Ishikawa (cell line): Measurements from ENCODE around the gene CLASP1.

Experiments
- NFIC ChIP-seq: IDR thresholded peaks from 2 replicates; pipeline ENCODE4 v1.6.1; 2012
- REST ChIP-seq: IDR thresholded peaks from 2 replicates; pipeline ENCODE4 v1.6.1; 2012; ENCODE audit warnings: low read depth, mild to moderate bottlenecking
- TAF1 ChIP-seq: IDR thresholded peaks from 2 replicates; pipeline ENCODE4 v1.6.1; 2012; ENCODE audit warnings: low read depth, mild to moderate bottlenecking
- TCF12 ChIP-seq: IDR thresholded peaks from 2 replicates; pipeline ENCODE4 v1.6.1; 2012; ENCODE audit warnings: low read depth
- TEAD4 ChIP-seq: IDR thresholded peaks from 2 replicates; pipeline ENCODE4 v1.6.1; 2012
- USF1 ChIP-seq: IDR thresholded peaks from 2 replicates; pipeline ENCODE4 v1.6.1; 2012
- ZBTB7A ChIP-seq: IDR thresholded peaks from 2 replicates; pipeline ENCODE4 v1.6.1; 2012; ENCODE audit warnings: low read depth
- TF ChIP-seq, protein P1 (sequence below): IDR thresholded peaks from 2 replicates; pipeline ENCODE4 v1.6.1; 2012

- TF ChIP-seq, protein P1, sequence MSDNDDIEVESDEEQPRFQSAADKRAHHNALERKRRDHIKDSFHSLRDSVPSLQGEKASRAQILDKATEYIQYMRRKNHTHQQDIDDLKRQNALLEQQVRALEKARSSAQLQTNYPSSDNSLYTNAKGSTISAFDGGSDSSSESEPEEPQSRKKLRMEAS: no peak
- TF ChIP-seq ZBTB7A (no peak), TAF1 (no peak), NFIC (no peak), TCF12 (no peak), USF1 (no peak), REST (no peak), TEAD4 (no peak)
Observed at GRCh38 chr2:121363632-121364420, 285.4 kb downstream of the CLASP1 start.
